Measurements from ENCODE around the gene LEPROT. TPM values are rescaled to one million over a fixed set of nuclear protein-coding genes. Genes with fewer than 3 reads are reported as not detected.

LEPROT gene
- total RNA-seq, 1 experiment from 2014 or later, result 25.7 TPM

GRCh38 chr1:65386439-65386838 lies 34.0 kb upstream of the LEPROT start:
- ATAC-seq (no peak), DNase-seq (ENCODE audit: low read depth, low spot score) (no peak)
- no peaks in the 10 kb centered on the region for H3K9me3 ChIP-seq (ENCODE audit: control insufficient read depth in 1 of 2, insufficient read depth in 1 of 2, low read depth in 1 of 2, low read length in 2 of 2)
- H3K79me2 ChIP-seq (ENCODE audit: insufficient read depth, low read length), result no peaks in the 10 kb centered on the region
- TF ChIP-seq CBX3 (IDR thresholded peaks at IDR 0.05; ENCODE audit: low read depth) (no peak), ZBTB33 (IDR thresholded peaks at IDR 0.05; ENCODE audit: extremely low read depth, insufficient replicate concordance, low read length) (no peak), SIN3A (IDR thresholded peaks at IDR 0.05; ENCODE audit: low read depth) (no peak)
- no peaks in the 10 kb centered on the region; a peak in 1 of 4 replicates for H3K4me1 ChIP-seq (ENCODE audit: control insufficient read depth in 1 of 2, insufficient read depth in 2 of 2, low read length in 2 of 2)
- ChIA-PET RAD21 (ENCODE audit: low non-redundant PET in 1 of 2, low total read pairs in 2 of 2, uncharacterized antibody in 2 of 2, unreplicated experiment in 2 of 2) (no interaction called here), CTCF (no interaction called here), POLR2A (no interaction called here)
- H3K4me3 ChIP-seq (replicated peaks in 1 of 2; ENCODE audit: low read depth in 1 of 2, low read length in 2 of 2), result no peak overlapping the region
- no peaks in the 10 kb centered on the region for H3K9me2 ChIP-seq (ENCODE audit: insufficient read depth)
- intact Hi-C loops (cut with micrococcal nuclease), result no loop called here
- no peak overlapping the region for H3K9ac ChIP-seq (ENCODE audit: low read length)
- no peaks in the 10 kb centered on the region for H3K36me3 ChIP-seq (ENCODE audit: control insufficient read depth in 1 of 2, insufficient read depth in 2 of 2, low read length in 2 of 2)
- H3K27ac ChIP-seq (ENCODE audit: low read depth, low read length), result no peak overlapping the region
- no peaks in the 10 kb centered on the region for H4K20me1 ChIP-seq (ENCODE audit: insufficient read depth)
- BruUV-seq (replicated peaks), result no TSS peak
- no peak overlapping the region for H3K4me2 ChIP-seq (ENCODE audit: low read length)
- H3K27me3 ChIP-seq (ENCODE audit: insufficient read depth, low read length), result no peaks in the 10 kb centered on the region
- no peak overlapping the region for H2AFZ ChIP-seq (ENCODE audit: low read depth, low read length, poor library complexity, severe bottlenecking)

- Histone ChIP-seq H3K4me3 (replicated peaks in 1 of 2; ENCODE audit: low read depth in 1 of 2, low read length in 2 of 2) (no peak overlapping the region), H3K9me2 (ENCODE audit: insufficient read depth) (no peaks in the 10 kb centered on the region), H3K36me3 (ENCODE audit: control insufficient read depth in 1 of 2, insufficient read depth in 2 of 2, low read length in 2 of 2) (no peaks in the 10 kb centered on the region), H3K9ac (ENCODE audit: low read length) (no peak overlapping the region), H3K27me3 (ENCODE audit: insufficient read depth, low read length) (no peaks in the 10 kb centered on the region), H3K79me2 (ENCODE audit: insufficient read depth, low read length) (no peaks in the 10 kb centered on the region), H2AFZ (ENCODE audit: low read depth, low read length, poor library complexity, severe bottlenecking) (no peak overlapping the region), H3K4me2 (ENCODE audit: low read length) (no peak overlapping the region), H3K4me1 (ENCODE audit: control insufficient read depth in 1 of 2, insufficient read depth in 2 of 2, low read length in 2 of 2) (no peaks in the 10 kb centered on the region; a peak in 1 of 4 replicates), H3K27ac (ENCODE audit: low read depth, low read length) (no peak overlapping the region), H3K9me3 (ENCODE audit: control insufficient read depth in 1 of 2, insufficient read depth in 1 of 2, low read depth in 1 of 2, low read length in 2 of 2) (no peaks in the 10 kb centered on the region), H4K20me1 (ENCODE audit: insufficient read depth) (no peaks in the 10 kb centered on the region)
- ChIA-PET RAD21 (ENCODE audit: low non-redundant PET in 1 of 2, low total read pairs in 2 of 2, uncharacterized antibody in 2 of 2, unreplicated experiment in 2 of 2) (no interaction called here), POLR2A (no interaction called here), CTCF (no interaction called here)
- ATAC-seq (no peak), DNase-seq (ENCODE audit: low read depth, low spot score) (no peak)
- intact Hi-C loops (cut with micrococcal nuclease), result no loop called here
- BruUV-seq (replicated peaks), result no TSS peak
- TF ChIP-seq EZH2 (IDR thresholded peaks at IDR 0.05) (no peak), REST (IDR thresholded peaks at IDR 0.05; ENCODE audit: low read depth) (no peak), EZH2phosphoT487 (IDR thresholded peaks at IDR 0.05; ENCODE audit: borderline replicate concordance) (no peak), ZFX (IDR thresholded peaks at IDR 0.05) (no peak), SP1 (IDR thresholded peaks at IDR 0.05; ENCODE audit: low read depth) (no peak), MAX (IDR thresholded peaks at IDR 0.05) (no peak), FOSL1 (IDR thresholded peaks at IDR 0.05; ENCODE audit: low read depth) (no peak), CEBPB (IDR thresholded peaks at IDR 0.05; ENCODE audit: low read depth) (no peak), RAD21 (IDR thresholded peaks at IDR 0.05; ENCODE audit: low read depth) (no peak), EGR1 (IDR thresholded peaks at IDR 0.05; ENCODE audit: low read depth) (no peak), TCF7L2 (IDR thresholded peaks at IDR 0.05; ENCODE audit: borderline replicate concordance, extremely low read depth, insufficient read depth, insufficient read length) (no peak), ZBTB33 (IDR thresholded peaks at IDR 0.05; ENCODE audit: extremely low read depth, insufficient replicate concordance, low read length) (no peak)
Observed at GRCh38 chr1:65387821-65388220, 32.6 kb upstream of the LEPROT start.
